ENCODE results near the gene SRP9.

SRP9 gene

DNA sequence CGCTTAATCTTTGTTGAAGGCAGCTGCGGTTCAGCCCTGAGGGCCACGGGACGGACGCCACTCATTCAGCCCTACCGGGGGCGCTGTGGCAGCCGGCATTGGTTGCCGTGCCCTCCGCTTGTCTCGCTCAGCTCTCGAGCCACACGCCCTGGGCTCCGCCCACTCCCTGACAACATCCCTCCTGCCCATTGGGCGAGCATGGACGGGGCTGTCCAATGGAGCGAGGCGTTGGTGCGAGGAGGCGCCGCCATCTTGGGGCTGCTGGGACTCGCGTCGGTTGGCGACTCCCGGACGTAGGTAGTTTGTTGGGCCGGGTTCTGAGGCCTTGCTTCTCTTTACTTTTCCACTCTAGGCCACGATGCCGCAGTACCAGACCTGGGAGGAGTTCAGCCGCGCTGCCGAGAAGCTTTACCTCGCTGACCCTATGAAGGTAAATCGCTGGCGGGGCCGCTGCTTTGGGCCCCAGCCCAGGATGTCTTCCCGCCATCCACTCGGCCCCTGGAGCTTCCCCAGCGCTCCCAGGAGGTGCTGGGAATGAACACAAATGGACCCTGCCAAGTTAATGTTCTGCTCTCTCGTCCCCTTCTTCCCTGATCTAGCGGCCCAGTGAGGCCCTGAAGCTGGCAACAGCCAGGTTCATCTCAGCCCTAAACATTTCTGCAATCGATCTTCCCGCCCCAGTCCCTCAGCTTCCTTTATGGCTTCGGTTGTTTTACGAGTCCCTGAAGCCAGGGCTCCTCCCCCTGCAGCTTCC is at the start of gene SRP9:
TSS of gene SRP9 (plus strand) at position 244 of the 754 bp plus-strand sequence. CDS start at position 359, 115 bp downstream.
- H4K20me1 ChIP-seq (ENCODE audit: insufficient read depth, low read length, poor library complexity, severe bottlenecking), result peaks cover 44% of the 10 kb centered on the region
- H3K9me2 ChIP-seq (replicated peaks; ENCODE audit: low read depth, low read length), result no peaks in the 10 kb centered on the region
- peak within 1 kb of the TSS; percentile 89 for H3K4me3 ChIP-seq (ENCODE audit: low read length, poor library complexity, severe bottlenecking)
- no peaks in the 10 kb centered on the region for H3K27me3 ChIP-seq (ENCODE audit: insufficient read depth, low read length, poor library complexity, severe bottlenecking)
- H3K4me1 ChIP-seq (ENCODE audit: insufficient read depth, low read length, poor library complexity, severe bottlenecking), result peaks cover 47% of the 10 kb centered on the region
- no peaks in the 10 kb centered on the region for H3K9me3 ChIP-seq (ENCODE audit: insufficient read depth, low read depth, low read length)
- H3F3A ChIP-seq (ENCODE audit: low read depth), result peaks cover 2% of the 10 kb centered on the region; the same call in 1 of the 2 replicates
- H3K9ac ChIP-seq (ENCODE audit: low read depth, low read length, poor library complexity, severe bottlenecking), result peak within 1 kb of the TSS; percentile 96
- H3K79me2 ChIP-seq (ENCODE audit: insufficient read depth, low read length), result peaks cover 68% of the 10 kb centered on the region
- peak within 1 kb of the TSS; percentile 93 for H3K4me2 ChIP-seq (ENCODE audit: low read depth, low read length, poor library complexity, severe bottlenecking)
- 0 out of 2 replicates have a peak, but pooled peaks cover under 1% of the 10 kb centered on the region for H3K36me3 ChIP-seq (ENCODE audit: insufficient read depth, low read length)
- peak; percentile 80 for TF ChIP-seq CTCF (conservative IDR thresholded peaks at IDR 0.05; ENCODE audit: low read length)
- no peak for TF ChIP-seq EZH2phosphoT487 (IDR thresholded peaks at IDR 0.05; ENCODE audit: borderline replicate concordance)
- H2AFZ ChIP-seq (ENCODE audit: low read length), result peak within 1 kb of the TSS; percentile 86

- Histone ChIP-seq H2AFZ (ENCODE audit: low read length) (no peak overlapping the region), H3K36me3 (ENCODE audit: insufficient read depth, low read length) (no peaks in the 10 kb centered on the region), H4K20me1 (ENCODE audit: insufficient read depth, low read length, poor library complexity, severe bottlenecking) (no peaks in the 10 kb centered on the region), H3K4me1 (ENCODE audit: insufficient read depth, low read length, poor library complexity, severe bottlenecking) (no peaks in the 10 kb centered on the region), H3K4me3 (ENCODE audit: low read length, poor library complexity, severe bottlenecking) (no peak overlapping the region), H3K4me2 (ENCODE audit: low read depth, low read length, poor library complexity, severe bottlenecking) (no peak overlapping the region), H3K9ac (ENCODE audit: low read depth, low read length, poor library complexity, severe bottlenecking) (no peak overlapping the region), H3K9me3 (ENCODE audit: insufficient read depth, low read depth, low read length) (no peaks in the 10 kb centered on the region), H3K27me3 (ENCODE audit: insufficient read depth, low read length, poor library complexity, severe bottlenecking) (no peaks in the 10 kb centered on the region), H3K79me2 (ENCODE audit: insufficient read depth, low read length) (no peaks in the 10 kb centered on the region), H3K9me2 (replicated peaks; ENCODE audit: low read depth, low read length) (no peaks in the 10 kb centered on the region), H3F3A (ENCODE audit: low read depth) (no peaks in the 10 kb centered on the region)
- TF ChIP-seq CTCF (conservative IDR thresholded peaks at IDR 0.05; ENCODE audit: low read length), result no peak
- no peak for TF ChIP-seq EZH2phosphoT487 (IDR thresholded peaks at IDR 0.05; ENCODE audit: borderline replicate concordance)
Measured at GRCh38 chr1:225731491-225731890, 46.1 kb upstream of the SRP9 start.

- Histone ChIP-seq H3K36me3 (ENCODE audit: insufficient read depth, low read length) (no peaks in the 10 kb centered on the region), H2AFZ (ENCODE audit: low read length) (no peak overlapping the region), H3K9me3 (ENCODE audit: insufficient read depth, low read depth, low read length) (no peaks in the 10 kb centered on the region), H3K79me2 (ENCODE audit: insufficient read depth, low read length) (no peaks in the 10 kb centered on the region), H3K9ac (ENCODE audit: low read depth, low read length, poor library complexity, severe bottlenecking) (no peak overlapping the region), H3K4me2 (ENCODE audit: low read depth, low read length, poor library complexity, severe bottlenecking) (no peak overlapping the region), H3K4me1 (ENCODE audit: insufficient read depth, low read length, poor library complexity, severe bottlenecking) (no peaks in the 10 kb centered on the region), H3F3A (ENCODE audit: low read depth) (no peaks in the 10 kb centered on the region), H3K9me2 (replicated peaks; ENCODE audit: low read depth, low read length) (no peaks in the 10 kb centered on the region), H3K27me3 (ENCODE audit: insufficient read depth, low read length, poor library complexity, severe bottlenecking) (no peaks in the 10 kb centered on the region), H4K20me1 (ENCODE audit: insufficient read depth, low read length, poor library complexity, severe bottlenecking) (no peaks in the 10 kb centered on the region), H3K4me3 (ENCODE audit: low read length, poor library complexity, severe bottlenecking) (no peak overlapping the region)
- TF ChIP-seq CTCF (conservative IDR thresholded peaks at IDR 0.05; ENCODE audit: low read length) (no peak), EZH2phosphoT487 (IDR thresholded peaks at IDR 0.05; ENCODE audit: borderline replicate concordance) (no peak)
Measured at GRCh38 chr1:225733254-225733653, 44.4 kb upstream of the SRP9 start.
